CD4-positive, alpha-beta T cell treated with Interleukin-6 at 100 ng/mL for 8 hours (primary cell): Measurements from ENCODE around the gene METTL14.

Experiments used
- DNase-seq: peaks from one replicate; pipeline ENCODE4 v3.0.0-alpha.2; 2020; ENCODE audit warnings: mixed read lengths, low spot score

The METTL14 gene

GRCh38 chr4:118759481-118759880 is 74.3 kb downstream of the METTL14 start:
- no peak for DNase-seq

GRCh38 chr4:118760092-118760491 is 74.9 kb downstream of the METTL14 start:
- no peak for DNase-seq

GRCh38 chr4:118760493-118760892 is 75.3 kb downstream of the METTL14 start:
- no peak for DNase-seq

GRCh38 chr4:118761397-118762016 is 76.3 kb downstream of the METTL14 start:
- DNase-seq = no peak

- no peak for DNase-seq
Measured at GRCh38 chr4:118762155-118762554, 77.0 kb downstream of the METTL14 start.

- no peak for DNase-seq
Measured at GRCh38 chr4:118762730-118763477, 77.7 kb downstream of the METTL14 start.
